CD4-positive, CD25-positive, alpha-beta regulatory T cell (primary cell): ENCODE measurements around the gene NKX6-1. TPM values are rescaled to one million over a fixed set of nuclear protein-coding genes. Genes with fewer than 3 reads are reported as not detected.

Experiments
- ATAC-seq, 2 donors: fragments of 150-1000 bp; cut with Tn5 transposase; one replicate each; pipeline ENCODE4 v1.10.0; 2021; ENCODE audit warnings: low read depth in 2 of 2, moderate number of reproducible peaks in 2 of 2, moderate library complexity in 1 of 2
- DNase-seq, 3 donors: peaks; one replicate each; pipeline versions ENCODE4 v3.0.0 to v3.0.0-alpha.2; 2012 to 2022; ENCODE audit warnings: mixed read lengths in 1 of 3
- H3K27ac ChIP-seq: one replicate; pipeline ENCODE4 v1.7.0; 2013; ENCODE audit warnings: mild to moderate bottlenecking, low read length; ENCODE audit not compliant: insufficient read depth, poor library complexity, severe bottlenecking
- H3K27me3 ChIP-seq: one replicate; pipeline ENCODE4 v1.7.0; 2013; ENCODE audit warnings: low read length; ENCODE audit not compliant: control insufficient read depth, insufficient read depth
- H3K36me3 ChIP-seq: one replicate; pipeline ENCODE4 v1.7.0; 2013; ENCODE audit warnings: mild to moderate bottlenecking, low read length, moderate library complexity; ENCODE audit not compliant: control insufficient read depth, insufficient read depth
- H3K4me1 ChIP-seq: 2 replicates; pipeline ENCODE4 v1.7.0; 2013; ENCODE audit warnings: mild to moderate bottlenecking, low read length; ENCODE audit not compliant: insufficient read depth, control insufficient read depth, poor library complexity, severe bottlenecking
- H3K4me3 ChIP-seq: one replicate; pipeline ENCODE4 v1.7.0; 2013; ENCODE audit warnings: low read depth, mild to moderate bottlenecking, low read length, moderate library complexity
- H3K9me3 ChIP-seq, 2 experiments: 1 replicate in 1 of 2; 2 replicates in 1 of 2; pipeline ENCODE4 v1.7.0; 2013; ENCODE audit warnings: low read length in 2 of 2, mild to moderate bottlenecking in 1 of 2, moderate library complexity in 1 of 2; ENCODE audit not compliant: control insufficient read depth in 2 of 2
- H3K27ac Mint-ChIP-seq, 3 donors: one replicate each; pipeline ENCODE4 v1.8.0; 2020 to 2022; ENCODE audit warnings: mild to moderate bottlenecking in 3 of 3, mixed read lengths in 3 of 3, moderate library complexity in 2 of 3
- H3K27me3 Mint-ChIP-seq: one replicate; pipeline ENCODE4 v1.8.0; 2022; ENCODE audit warnings: mild to moderate bottlenecking, mixed read lengths
- H3K36me3 Mint-ChIP-seq: one replicate; pipeline ENCODE4 v1.8.0; 2020; ENCODE audit warnings: mixed read lengths
- H3K4me1 Mint-ChIP-seq, 4 donors: one replicate each; pipeline ENCODE4 v1.8.0; 2020 to 2022; ENCODE audit warnings: mixed read lengths in 4 of 4, mild to moderate bottlenecking in 1 of 4
- H3K4me3 Mint-ChIP-seq, 4 donors: one replicate each; pipeline ENCODE4 v1.8.0; 2020 to 2022; ENCODE audit warnings: mild to moderate bottlenecking in 4 of 4, mixed read lengths in 4 of 4, moderate library complexity in 3 of 4
- H3K9me3 Mint-ChIP-seq, 7 donors: one replicate each; pipeline ENCODE4 v1.8.0; 2020 to 2022; ENCODE audit warnings: mixed read lengths in 7 of 7, mild to moderate bottlenecking in 3 of 7, moderate library complexity in 2 of 7
- polyA plus RNA-seq, 4 donors: library from polyadenylated mRNA; unstranded; fragments of 300-500 nt; fragmentation: Illumina TruSeq; gene quantifications; one replicate each; pipeline ENCODE4 v1.2.3, GENCODE V29; 2021
- total RNA-seq: library from RNA; stranded (reverse); gene quantifications from one replicate; pipeline ENCODE4 v1.2.3, GENCODE V29; 2022

NKX6-1 gene
- total and polyA plus RNA-seq, 5 donors from 2014 or later = not detected

GRCh38 chr4:84482564-84483563, 16.2 kb downstream of the NKX6-1 start:
- Mint-ChIP-seq H3K4me3 (no peak overlapping the region), H3K27ac (no peak overlapping the region), H3K4me1 (peaks cover 0 to 15% (median 4%) of the 10 kb centered on the region in 4 donors), H3K36me3 (no peaks in the 10 kb centered on the region), H3K9me3 (peaks cover 0 to 8% (median 2%) of the 10 kb centered on the region in 7 donors), H3K27me3 (peaks cover 77% of the 10 kb centered on the region)
- Histone ChIP-seq H3K4me3 (no peak overlapping the region), H3K36me3 (no peaks in the 10 kb centered on the region), H3K4me1 (no peaks in the 10 kb centered on the region), H3K27ac (no peak overlapping the region), H3K27me3 (peaks cover 47% of the 10 kb centered on the region), H3K9me3 (no peaks in the 10 kb centered on the region)
- no peak for DNase-seq
- no peak for ATAC-seq

GRCh38 chr4:84481860-84482245, 17.2 kb downstream of the NKX6-1 start:
- H3K9me3 Mint-ChIP-seq = peaks cover 0 to 8% (median 2%) of the 10 kb centered on the region in 7 donors
- H3K4me3 ChIP-seq = no peak overlapping the region
- no peak overlapping the region for H3K27ac Mint-ChIP-seq
- H3K36me3 ChIP-seq = no peaks in the 10 kb centered on the region
- DNase-seq (no peak), ATAC-seq (peak in 1 of 2 donors; percentile 12)
- no peak overlapping the region for H3K27ac ChIP-seq
- no peaks in the 10 kb centered on the region for H3K36me3 Mint-ChIP-seq
- H3K4me1 ChIP-seq = no peaks in the 10 kb centered on the region
- H3K9me3 ChIP-seq = no peaks in the 10 kb centered on the region
- H3K4me1 Mint-ChIP-seq = peaks cover 0 to 15% (median 4%) of the 10 kb centered on the region in 4 donors
- H3K4me3 Mint-ChIP-seq = peak overlapping the region in 2 of 4 donors; percentile 63 to 75
- H3K27me3 Mint-ChIP-seq = peaks cover 72% of the 10 kb centered on the region
- H3K27me3 ChIP-seq = peaks cover 47% of the 10 kb centered on the region

GRCh38 chr4:84481077-84481859, 17.8 kb downstream of the NKX6-1 start:
- Histone ChIP-seq H3K4me1 (no peaks in the 10 kb centered on the region), H3K27me3 (peaks cover 47% of the 10 kb centered on the region), H3K27ac (no peak overlapping the region), H3K36me3 (no peaks in the 10 kb centered on the region), H3K9me3 (no peaks in the 10 kb centered on the region), H3K4me3 (no peak overlapping the region)
- H3K4me3 Mint-ChIP-seq = peak overlapping the region in 2 of 4 donors; percentile 48 to 63
- H3K9me3 Mint-ChIP-seq = peaks cover 0 to 8% (median 2%) of the 10 kb centered on the region in 7 donors
- DNase-seq (no peak), ATAC-seq (no peak)
- H3K36me3 Mint-ChIP-seq = no peaks in the 10 kb centered on the region
- peaks cover 66% of the 10 kb centered on the region for H3K27me3 Mint-ChIP-seq
- no peak overlapping the region for H3K27ac Mint-ChIP-seq
- peaks cover 0 to 15% (median 4%) of the 10 kb centered on the region in 4 donors for H3K4me1 Mint-ChIP-seq

GRCh38 chr4:84480082-84480481, 19.0 kb downstream of the NKX6-1 start:
- peaks cover 0 to 15% (median 4%) of the 10 kb centered on the region in 4 donors for H3K4me1 Mint-ChIP-seq
- H3K9me3 Mint-ChIP-seq = peaks cover 0 to 8% (median 2%) of the 10 kb centered on the region in 7 donors
- no peak overlapping the region for H3K4me3 Mint-ChIP-seq
- Histone ChIP-seq H3K4me1 (no peaks in the 10 kb centered on the region), H3K4me3 (no peak overlapping the region), H3K27me3 (peaks cover 40% of the 10 kb centered on the region), H3K27ac (no peak overlapping the region), H3K9me3 (no peaks in the 10 kb centered on the region), H3K36me3 (no peaks in the 10 kb centered on the region)
- no peak overlapping the region for H3K27ac Mint-ChIP-seq
- DNase-seq (no peak), ATAC-seq (no peak)
- H3K27me3 Mint-ChIP-seq = peaks cover 54% of the 10 kb centered on the region
- H3K36me3 Mint-ChIP-seq = no peaks in the 10 kb centered on the region

GRCh38 chr4:84479663-84480062, 19.4 kb downstream of the NKX6-1 start:
- no peak overlapping the region for H3K27ac Mint-ChIP-seq
- peaks cover 0 to 15% (median 4%) of the 10 kb centered on the region in 4 donors for H3K4me1 Mint-ChIP-seq
- DNase-seq (no peak), ATAC-seq (no peak)
- peaks cover 50% of the 10 kb centered on the region for H3K27me3 Mint-ChIP-seq
- Histone ChIP-seq H3K36me3 (no peaks in the 10 kb centered on the region), H3K9me3 (no peaks in the 10 kb centered on the region), H3K27ac (no peak overlapping the region), H3K27me3 (peaks cover 39% of the 10 kb centered on the region), H3K4me1 (no peaks in the 10 kb centered on the region), H3K4me3 (no peak overlapping the region)
- peaks cover 0 to 8% (median 2%) of the 10 kb centered on the region in 7 donors for H3K9me3 Mint-ChIP-seq
- no peaks in the 10 kb centered on the region for H3K36me3 Mint-ChIP-seq
- H3K4me3 Mint-ChIP-seq = no peak overlapping the region

GRCh38 chr4:84477738-84478137, 21.4 kb downstream of the NKX6-1 start:
- Histone ChIP-seq H3K4me1 (no peaks in the 10 kb centered on the region), H3K27me3 (peaks cover 29% of the 10 kb centered on the region), H3K27ac (no peak overlapping the region), H3K36me3 (no peaks in the 10 kb centered on the region), H3K9me3 (no peaks in the 10 kb centered on the region), H3K4me3 (no peak overlapping the region)
- peaks cover 0 to 6% (median 2%) of the 10 kb centered on the region in 7 donors for H3K9me3 Mint-ChIP-seq
- no peaks in the 10 kb centered on the region for H3K36me3 Mint-ChIP-seq
- H3K27me3 Mint-ChIP-seq = peaks cover 47% of the 10 kb centered on the region
- H3K27ac Mint-ChIP-seq = no peak overlapping the region
- H3K4me1 Mint-ChIP-seq = peaks cover 0 to 11% (median 3%) of the 10 kb centered on the region in 4 donors
- ATAC-seq (no peak), DNase-seq (no peak)
- no peak overlapping the region for H3K4me3 Mint-ChIP-seq

GRCh38 chr4:84474107-84474506, 25.0 kb downstream of the NKX6-1 start:
- Mint-ChIP-seq H3K27ac (no peak overlapping the region), H3K27me3 (peaks cover 13% of the 10 kb centered on the region), H3K4me3 (no peak overlapping the region), H3K36me3 (no peaks in the 10 kb centered on the region), H3K4me1 (no peaks in the 10 kb centered on the region), H3K9me3 (no peaks in the 10 kb centered on the region)
- Histone ChIP-seq H3K4me1 (no peaks in the 10 kb centered on the region), H3K9me3 (no peaks in the 10 kb centered on the region), H3K4me3 (no peak overlapping the region), H3K27me3 (peaks cover 8% of the 10 kb centered on the region), H3K36me3 (no peaks in the 10 kb centered on the region), H3K27ac (no peak overlapping the region)
- ATAC-seq = no peak
- DNase-seq = no peak
